ENCODE data around the gene MEGF11. TPM values are rescaled to one million over a fixed set of nuclear protein-coding genes. Genes with fewer than 3 reads are reported as not detected.

The MEGF11 gene
- total RNA-seq, 3 donors from 2014 or later, result not detected

- TF ChIP-seq POLR2A (IDR thresholded peaks at IDR 0.05), result no peak
- no peak for TF ChIP-seq POLR2AphosphoS5 (IDR thresholded peaks at IDR 0.05)
- TF ChIP-seq CTCF (IDR thresholded peaks at IDR 0.05), result no peak
- Histone ChIP-seq H3K36me3 (no peaks in the 10 kb centered on the region), H3K27me3 (no peaks in the 10 kb centered on the region), H3K4me3 (no peak overlapping the region), H3K4me1 (no peaks in the 10 kb centered on the region), H3K27ac (no peak overlapping the region), H3K9me3 (no peaks in the 10 kb centered on the region)
- intact Hi-C loops (cut with DNase I; ENCODE audit: low total_unique reads), result no loop called here
- DNase-seq (ENCODE audit: low spot score in 2 of 2), result no peak
Observed at GRCh38 chr15:66053991-66054390, 199.6 kb downstream of the MEGF11 start.

GRCh38 chr15:66051833-66052232, 201.7 kb downstream of the MEGF11 start:
- Histone ChIP-seq H3K9me3 (no peaks in the 10 kb centered on the region), H3K36me3 (no peaks in the 10 kb centered on the region), H3K4me3 (no peak overlapping the region), H3K27me3 (no peaks in the 10 kb centered on the region), H3K4me1 (no peaks in the 10 kb centered on the region), H3K27ac (no peak overlapping the region)
- intact Hi-C loops (cut with DNase I; ENCODE audit: low total_unique reads), result no loop called here
- DNase-seq (ENCODE audit: low spot score in 2 of 2), result no peak
- TF ChIP-seq CTCF (IDR thresholded peaks at IDR 0.05), result no peak

- Histone ChIP-seq H3K9me3 (no peaks in the 10 kb centered on the region), H3K4me1 (no peaks in the 10 kb centered on the region), H3K4me3 (no peak overlapping the region), H3K27ac (no peak overlapping the region), H3K27me3 (no peaks in the 10 kb centered on the region), H3K36me3 (no peaks in the 10 kb centered on the region)
- intact Hi-C loops (cut with DNase I; ENCODE audit: low total_unique reads), result no loop called here
- no peak for TF ChIP-seq CTCF (IDR thresholded peaks at IDR 0.05)
- TF ChIP-seq POLR2A (IDR thresholded peaks at IDR 0.05), result no peak
- TF ChIP-seq POLR2AphosphoS5 (IDR thresholded peaks at IDR 0.05), result no peak
- no peak for DNase-seq (ENCODE audit: low spot score in 2 of 2)
Observed at GRCh38 chr15:66050264-66050663, 203.3 kb downstream of the MEGF11 start.

GRCh38 chr15:66049353-66049752, 204.2 kb downstream of the MEGF11 start:
- Histone ChIP-seq H3K4me3 (no peak overlapping the region), H3K36me3 (no peaks in the 10 kb centered on the region), H3K27me3 (no peaks in the 10 kb centered on the region), H3K27ac (no peak overlapping the region), H3K4me1 (no peaks in the 10 kb centered on the region), H3K9me3 (no peaks in the 10 kb centered on the region)
- DNase-seq (ENCODE audit: low spot score in 2 of 2), result no peak
- intact Hi-C loops (cut with DNase I; ENCODE audit: low total_unique reads), result no loop called here
- no peak for TF ChIP-seq POLR2A (IDR thresholded peaks at IDR 0.05)
- no peak for TF ChIP-seq CTCF (IDR thresholded peaks at IDR 0.05)
- TF ChIP-seq POLR2AphosphoS5 (IDR thresholded peaks at IDR 0.05), result no peak

- H3K4me3 ChIP-seq, result no peak overlapping the region
- no peaks in the 10 kb centered on the region for H3K36me3 ChIP-seq
- intact Hi-C loops (cut with DNase I; ENCODE audit: low total_unique reads), result no loop called here
- TF ChIP-seq POLR2A (IDR thresholded peaks at IDR 0.05) (no peak), CTCF (IDR thresholded peaks at IDR 0.05) (no peak), POLR2AphosphoS5 (IDR thresholded peaks at IDR 0.05) (no peak)
- no peak for DNase-seq (ENCODE audit: low spot score in 2 of 2)
- H3K9me3 ChIP-seq, result no peaks in the 10 kb centered on the region
- H3K4me1 ChIP-seq, result no peaks in the 10 kb centered on the region
- H3K27me3 ChIP-seq, result no peaks in the 10 kb centered on the region
- H3K27ac ChIP-seq, result no peak overlapping the region
Observed at GRCh38 chr15:66047321-66048024, 206.1 kb downstream of the MEGF11 start.

Data from breast epithelium (tissue), 4 donors.